Renal cortical epithelial cell (primary cell): Measurements from ENCODE around the gene DTNB. TPM values are rescaled to one million over a fixed set of nuclear protein-coding genes. Genes with fewer than 3 reads are reported as not detected.

ENCODE experiments used
- DNase-seq: peaks from one replicate; pipeline ENCODE4 v3.0.0-alpha.2; 2011; ENCODE audit warnings: low read depth
- total RNA-seq: library from RNA; depleted of rRNA; stranded (reverse); fragments of >200 nt; gene quantifications from 2 replicates; pipeline ENCODE4 v1.2.3, GENCODE V29; 2014

Gene DTNB
- total RNA-seq, 1 donor from 2014 or later, result 10.7 TPM

DNA sequence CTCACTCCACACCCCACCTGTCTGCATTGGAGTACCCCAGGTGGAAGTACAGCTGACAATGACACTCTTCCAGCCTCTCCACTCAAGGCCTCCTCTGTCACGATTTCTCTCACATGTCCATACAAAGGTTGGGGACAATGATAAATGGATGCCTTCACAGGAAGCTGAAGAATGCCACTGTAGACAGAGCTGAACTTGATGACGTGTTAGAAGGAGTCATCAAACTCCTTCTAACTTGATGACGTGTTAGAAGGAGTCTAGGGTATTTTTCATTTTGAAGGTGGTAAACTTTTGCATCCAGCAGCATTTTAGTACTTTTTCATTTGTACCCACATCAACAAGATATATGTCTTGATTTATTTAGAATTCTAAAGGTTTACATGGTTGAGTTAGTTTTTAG lies 168.2 kb downstream of the DTNB start:
- DNase-seq, result no peak

DNA sequence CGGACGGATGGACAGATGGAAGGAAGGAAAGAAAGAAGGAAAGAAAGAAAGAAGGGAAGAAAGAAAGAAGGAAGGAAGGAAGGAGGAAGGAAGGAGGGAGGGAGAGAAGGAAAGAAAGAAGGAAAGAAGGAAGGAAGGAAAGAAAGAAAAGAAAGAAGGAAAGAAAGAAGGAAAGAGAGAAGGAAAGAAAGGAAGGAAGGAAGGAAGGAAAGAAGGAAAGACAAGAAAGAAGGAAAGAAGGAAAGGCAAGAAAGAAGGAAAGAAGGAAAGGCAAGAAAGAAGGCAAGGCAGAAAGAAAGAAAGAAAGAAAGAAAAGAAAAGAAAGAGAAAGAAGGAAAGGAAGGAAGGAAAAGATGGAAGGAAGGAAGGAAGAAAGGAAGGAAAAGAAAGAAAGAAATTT lies 169.1 kb downstream of the DTNB start:
- no peak for DNase-seq

DNA sequence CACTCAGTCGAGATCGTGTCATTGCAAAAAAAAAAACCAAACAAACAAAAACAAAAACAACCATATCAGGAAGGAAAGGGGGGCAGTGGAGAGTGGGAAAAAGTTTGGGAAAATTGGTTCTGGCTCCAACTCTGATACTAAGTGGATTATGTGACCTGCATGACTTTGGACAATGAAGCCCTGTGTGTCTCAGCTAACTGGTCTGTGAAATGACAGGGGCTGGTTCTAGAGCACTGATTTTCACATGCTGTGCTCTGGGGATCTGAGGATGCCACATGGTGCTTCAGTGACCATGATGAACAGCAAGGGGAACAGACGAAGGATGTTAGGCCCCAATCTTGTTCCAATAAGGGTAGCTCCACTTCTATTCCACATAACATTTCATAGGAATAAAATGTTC lies 174.2 kb downstream of the DTNB start:
- DNase-seq, result no peak

DNA sequence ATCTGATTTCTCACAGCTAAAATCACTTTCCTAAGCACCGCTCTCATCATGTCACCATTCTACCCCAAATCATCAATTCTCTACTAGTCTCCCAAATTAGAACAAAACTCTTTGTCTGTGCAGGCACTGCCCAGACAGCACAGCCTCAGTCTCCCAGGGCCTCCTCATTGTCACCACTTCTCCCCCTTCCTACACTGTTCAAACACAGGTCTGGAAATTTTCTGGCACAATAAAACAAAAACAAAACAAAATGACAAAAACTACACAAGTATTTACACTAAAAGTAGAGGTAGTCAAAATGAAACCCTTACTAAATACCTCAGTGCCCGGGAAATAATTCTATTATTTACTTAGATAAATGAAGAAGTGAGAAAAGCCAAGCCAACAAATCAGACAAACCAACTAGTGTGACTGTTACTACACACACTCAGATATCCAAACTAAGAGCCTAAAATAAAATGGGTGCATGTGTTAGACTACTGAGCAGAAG lies 175.4 kb downstream of the DTNB start:
- no peak for DNase-seq

- no peak for DNase-seq
Observed at GRCh38 chr2:25497229-25497917, 176.0 kb downstream of the DTNB start.

GRCh38 chr2:25494616-25495015 lies 178.8 kb downstream of the DTNB start:
- DNase-seq, result peak; percentile 35

GRCh38 chr2:25493207-25493606 lies 180.2 kb downstream of the DTNB start:
- no peak for DNase-seq

- no peak for DNase-seq
Observed at GRCh38 chr2:25492726-25493125, 180.7 kb downstream of the DTNB start.

DNA sequence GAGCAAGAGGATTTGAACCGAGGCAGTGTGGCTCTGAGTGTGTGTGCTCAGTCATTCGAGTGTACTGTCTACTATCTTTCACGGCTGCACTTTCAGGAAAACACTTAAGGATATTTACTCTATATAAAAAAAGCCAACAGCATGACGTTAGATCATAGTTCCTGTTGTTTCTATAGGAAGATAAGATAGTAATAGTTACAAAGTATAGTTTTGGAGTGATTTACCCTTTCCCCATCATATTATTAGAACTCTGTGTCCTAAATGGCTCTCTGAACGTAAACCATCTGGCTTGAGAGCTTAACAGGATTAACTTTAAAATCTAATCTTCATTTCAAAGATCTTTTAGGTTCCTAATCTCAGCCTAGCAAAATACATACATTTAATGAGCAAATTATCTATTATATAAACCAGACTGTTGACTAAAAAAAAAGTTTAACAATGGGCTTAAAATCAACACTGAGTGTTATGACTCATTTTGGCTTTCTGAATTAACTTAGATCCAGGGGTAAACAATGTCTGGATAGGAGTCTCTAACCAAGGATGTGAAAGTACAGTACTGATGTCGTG lies 181.3 kb downstream of the DTNB start:
- peak; percentile 46 for DNase-seq

DNA sequence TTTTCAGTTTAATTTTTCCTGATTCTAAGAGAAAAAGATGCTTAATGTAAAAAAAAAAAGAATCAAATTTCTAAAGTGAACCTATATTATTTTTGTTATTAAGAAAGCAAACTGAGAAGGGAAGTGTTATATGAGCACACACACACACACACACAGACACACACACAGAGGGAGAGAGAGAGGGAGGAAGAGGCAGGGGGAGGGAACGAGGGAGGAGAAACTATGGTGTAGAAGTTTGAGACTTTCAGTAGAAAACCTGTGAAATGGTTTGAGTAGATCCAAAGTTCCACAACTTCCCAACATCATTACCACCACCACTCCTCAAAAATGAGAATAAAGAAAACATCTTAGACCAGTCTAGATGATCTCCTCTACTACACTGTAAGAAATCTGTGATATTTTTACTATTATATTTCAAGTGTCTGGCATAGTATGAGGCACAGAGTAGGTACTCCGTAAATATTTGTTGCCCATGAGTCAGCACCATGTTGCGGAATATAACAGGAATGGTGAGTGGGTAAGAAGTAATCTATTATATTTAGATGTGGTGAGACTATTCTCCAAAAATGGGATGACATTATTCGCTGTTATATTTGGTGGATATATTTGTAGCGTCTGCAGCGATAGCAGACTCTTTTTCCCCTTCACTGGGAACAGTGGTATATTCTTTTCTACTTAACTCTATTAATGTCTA lies 182.2 kb downstream of the DTNB start:
- DNase-seq, result no peak

GRCh38 chr2:25490217-25490616 lies 183.2 kb downstream of the DTNB start:
- no peak for DNase-seq

GRCh38 chr2:25489631-25490030 lies 183.7 kb downstream of the DTNB start:
- DNase-seq, result no peak

GRCh38 chr2:25483607-25484266 lies 189.6 kb downstream of the DTNB start:
- peak; percentile 44 for DNase-seq

DNA sequence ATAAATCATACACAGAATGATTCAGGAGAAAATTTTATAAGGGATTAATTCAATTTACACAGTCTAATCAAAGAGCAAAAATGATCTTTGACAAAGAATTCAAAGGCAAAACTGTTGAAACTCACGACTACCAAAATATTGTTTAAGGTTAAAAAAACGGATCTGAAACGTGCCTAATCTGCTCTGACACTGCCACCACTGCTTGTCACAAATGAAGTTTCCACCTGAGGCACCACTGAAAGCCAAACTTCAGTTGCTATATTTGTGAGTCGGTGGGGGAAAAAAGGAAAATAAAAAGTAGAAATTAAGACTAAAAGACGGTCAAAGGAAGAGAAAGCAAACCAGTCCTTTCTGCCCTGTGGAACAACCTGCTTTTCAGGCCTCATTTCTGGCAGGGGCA lies 191.0 kb downstream of the DTNB start:
- no peak for DNase-seq

DNA sequence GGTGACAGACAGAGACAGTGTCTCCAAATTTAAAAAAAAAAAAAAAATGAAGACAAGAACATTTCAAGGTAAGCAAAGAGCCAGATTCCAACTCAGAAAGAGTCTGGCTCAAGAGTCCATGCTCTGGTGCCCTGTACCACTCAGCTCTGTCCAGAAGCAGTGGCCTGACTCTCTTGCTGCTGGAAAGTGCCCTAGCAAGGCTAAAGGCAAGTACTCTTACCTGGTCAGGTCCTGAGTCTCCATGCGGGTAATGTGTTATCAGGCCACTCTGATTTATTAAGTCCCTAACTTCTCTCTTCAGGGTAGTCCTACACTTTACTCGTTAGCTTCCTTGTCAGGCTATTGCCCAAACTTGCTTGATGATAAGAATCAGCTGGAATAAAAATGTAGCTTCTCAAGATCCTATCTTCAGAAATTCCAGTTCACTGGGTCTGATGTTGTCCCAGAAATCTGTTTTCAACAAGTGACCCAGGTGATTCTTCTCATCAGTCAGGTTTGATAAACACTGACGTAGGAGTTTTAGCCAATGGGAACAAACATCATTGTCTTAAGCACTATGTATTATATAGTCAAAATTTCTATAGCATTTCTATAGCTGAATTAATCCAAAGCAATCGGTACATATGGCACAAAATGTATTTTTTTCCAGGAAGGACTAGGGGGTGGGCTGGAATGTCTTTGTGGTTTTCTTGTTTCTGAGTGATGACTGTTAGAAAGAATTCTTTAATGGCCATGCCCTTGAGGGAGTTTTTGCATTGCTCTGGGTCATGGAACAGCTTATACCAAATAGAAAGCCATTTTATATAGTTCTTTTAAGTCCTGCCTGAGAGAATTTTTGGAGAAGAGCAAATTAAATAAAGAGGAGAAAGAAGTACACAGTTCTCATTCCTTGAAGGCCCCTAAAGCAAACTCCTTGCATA lies 191.7 kb downstream of the DTNB start:
- DNase-seq, result peak; percentile 71

DNA sequence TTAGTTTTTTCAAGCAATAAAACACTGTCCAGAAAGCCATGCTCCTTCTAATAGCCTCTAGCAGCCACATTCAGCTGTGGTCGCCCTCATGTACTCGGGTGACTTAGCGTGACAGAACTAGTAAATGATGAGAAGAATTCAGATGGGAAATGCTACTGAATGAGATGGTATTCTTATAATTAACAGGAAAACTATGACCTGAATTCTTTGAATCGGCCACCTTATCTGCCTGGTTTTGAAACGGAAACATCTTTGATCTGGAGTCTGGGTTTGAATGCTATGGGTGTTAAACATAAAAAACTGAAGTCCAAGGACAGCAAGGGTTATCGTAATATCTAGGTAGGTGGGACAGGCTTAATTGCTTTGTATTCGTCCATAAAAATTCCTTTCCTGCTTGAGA lies 192.8 kb downstream of the DTNB start:
- DNase-seq, result peak; percentile 27

GRCh38 chr2:25479761-25480160 lies 193.6 kb downstream of the DTNB start:
- DNase-seq, result no peak

DNA sequence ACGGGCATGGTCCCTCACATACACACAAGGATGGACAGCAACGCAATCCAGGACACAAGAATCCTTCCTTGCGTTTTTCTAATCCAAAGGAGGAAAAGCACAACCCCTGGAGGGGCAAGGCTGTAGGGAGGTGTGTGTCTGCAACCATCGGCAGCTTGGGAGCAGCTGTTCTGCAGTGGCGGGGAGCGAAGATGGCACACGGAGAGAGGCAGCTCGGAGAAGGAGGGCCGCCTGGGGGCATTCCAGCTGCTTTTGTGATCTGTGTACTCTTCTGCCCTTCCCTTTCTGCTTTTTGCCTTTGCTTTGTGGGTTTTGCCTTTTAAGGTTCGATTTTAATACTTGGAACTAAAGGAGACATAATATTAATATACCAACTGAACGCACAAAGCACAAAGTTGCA lies 194.6 kb downstream of the DTNB start:
- DNase-seq, result no peak

DNA sequence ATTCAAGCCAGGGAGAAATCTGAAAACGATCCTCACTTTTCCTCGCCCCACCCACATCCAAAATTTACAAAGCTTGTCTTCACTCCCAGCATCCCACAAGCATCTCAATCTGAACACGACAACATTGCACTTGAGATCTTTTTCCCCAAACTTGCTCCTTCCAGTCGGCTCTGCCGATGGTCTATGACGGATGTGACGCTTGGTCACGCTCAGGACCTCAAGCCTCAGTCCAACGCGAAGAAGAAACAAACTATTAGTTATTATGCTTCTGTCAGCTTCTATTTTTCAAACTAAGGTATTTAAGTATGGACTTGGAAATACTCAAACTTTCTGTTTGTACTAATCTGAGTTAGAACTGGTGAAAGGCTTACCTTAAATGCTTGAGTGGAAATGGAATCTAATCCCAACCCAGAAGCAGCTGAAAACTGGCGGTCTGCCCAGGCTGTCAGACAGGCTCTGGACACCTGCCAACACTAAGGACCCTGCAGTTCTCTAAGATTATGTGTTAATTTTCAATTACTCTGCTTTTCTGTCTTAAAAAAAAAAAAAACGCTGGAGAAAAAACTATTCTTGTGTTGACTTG lies 199.5 kb downstream of the DTNB start:
- peak; percentile 94 for DNase-seq

- peak; percentile 50 for DNase-seq
Observed at GRCh38 chr2:25473131-25473530, 200.2 kb downstream of the DTNB start.

GRCh38 chr2:25470806-25471205 lies 202.6 kb downstream of the DTNB start:
- no peak for DNase-seq
